ENCODE data around the gene OR7C1. TPM values are rescaled to one million over a fixed set of nuclear protein-coding genes. Genes with fewer than 3 reads are reported as not detected.
"Not testable (repeated sequence)": the region's sequence is repeated elsewhere in the genome, so short reads cannot be mapped to it uniquely, and the experiment has no call there.

The OR7C1 gene
- total RNA-seq, 2 donors from 2014 or later: not detected

GRCh38 chr19:14782626-14783409 is 52.2 kb downstream of the OR7C1 start:
- 73 to 77% methylated on average over 16 of the region's 16 CpGs for WGBS, 2 donors
- Histone ChIP-seq H3K4me1 (no peaks in the 10 kb centered on the region), H3K27ac (peak overlapping the region in 1 of 4 donors; percentile 12), H3K9me3 (no peaks in the 10 kb centered on the region), H3K4me3 (no peak overlapping the region), H3K27me3 (no peaks in the 10 kb centered on the region), H3K36me3 (replicated peaks in 1 of 2; ENCODE audit: insufficient read depth in 1 of 2, low read depth in 2 of 2) (no peaks in the 10 kb centered on the region)
- intact Hi-C loops (cut with DNase I): no loop called here
- TF ChIP-seq CTCF (IDR thresholded peaks at IDR 0.05) (no peak), POLR2A (IDR thresholded peaks at IDR 0.05) (no peak)
- DNase-seq (no peak), ATAC-seq (no peak)

GRCh38 chr19:14781713-14782536 is 53.1 kb downstream of the OR7C1 start:
- H3K27ac ChIP-seq; ATAC-seq; H3K36me3 ChIP-seq (replicated peaks in 1 of 2; ENCODE audit: insufficient read depth in 1 of 2, low read depth in 2 of 2); H3K4me3 ChIP-seq; H3K4me1 ChIP-seq; H3K27me3 ChIP-seq; DNase-seq; H3K9me3 ChIP-seq; intact Hi-C loops (cut with DNase I): not testable (repeated sequence)
- WGBS, 2 donors: 72 to 75% methylated on average over 17 of the region's 17 CpGs

GRCh38 chr19:14780622-14781225 is 54.3 kb downstream of the OR7C1 start:
- H3K27ac ChIP-seq; H3K4me3 ChIP-seq; DNase-seq; H3K36me3 ChIP-seq (replicated peaks in 1 of 2; ENCODE audit: insufficient read depth in 1 of 2, low read depth in 2 of 2); ATAC-seq; H3K4me1 ChIP-seq; H3K27me3 ChIP-seq; H3K9me3 ChIP-seq; intact Hi-C loops (cut with DNase I): not testable (repeated sequence)
- WGBS, 2 donors: 57 to 76% methylated on average over 12 to 13 of the region's 14 CpGs

DNA sequence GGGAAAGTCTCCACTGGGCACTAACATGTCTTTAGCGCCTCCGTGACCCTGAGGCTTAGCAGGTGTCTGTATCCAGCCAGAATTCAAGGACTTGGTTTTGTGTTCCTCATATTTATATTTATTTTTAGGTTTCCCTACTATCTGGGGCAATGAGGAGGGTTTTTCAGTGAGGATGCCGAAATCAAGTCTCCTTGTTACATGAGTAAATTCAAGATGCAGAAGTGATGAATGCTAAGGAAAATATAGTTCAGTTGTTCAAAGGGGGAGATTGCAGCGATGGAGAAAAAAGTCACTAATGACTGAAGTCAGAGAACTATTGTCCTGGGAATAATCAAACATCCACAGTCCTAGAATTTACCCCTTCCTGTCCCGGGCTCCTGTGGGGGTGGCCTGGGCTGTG is 55.8 kb downstream of the OR7C1 start:
- Histone ChIP-seq H3K27me3 (no peaks in the 10 kb centered on the region), H3K27ac (no peak overlapping the region), H3K4me3 (no peak overlapping the region), H3K9me3 (no peaks in the 10 kb centered on the region), H3K4me1 (no peaks in the 10 kb centered on the region), H3K36me3 (replicated peaks in 1 of 2; ENCODE audit: insufficient read depth in 1 of 2, low read depth in 2 of 2) (no peaks in the 10 kb centered on the region)
- ATAC-seq (no peak), DNase-seq (no peak)
- intact Hi-C loops (cut with DNase I): no loop called here
- TF ChIP-seq CTCF (IDR thresholded peaks at IDR 0.05): no peak
- TF ChIP-seq POLR2A (IDR thresholded peaks at IDR 0.05): no peak
- WGBS, 2 donors: 34 to 38% methylated on average over 5 of the region's 5 CpGs

- WGBS, 2 donors: 62 to 77% methylated on average over 12 of the region's 12 CpGs
- H3K9me3 ChIP-seq; H3K27ac ChIP-seq; DNase-seq; ATAC-seq; H3K27me3 ChIP-seq; H3K36me3 ChIP-seq (replicated peaks in 1 of 2; ENCODE audit: insufficient read depth in 1 of 2, low read depth in 2 of 2); H3K4me1 ChIP-seq; H3K4me3 ChIP-seq; intact Hi-C loops (cut with DNase I): not testable (repeated sequence)
Observed at GRCh38 chr19:14778110-14778845, 56.7 kb downstream of the OR7C1 start, which contains the start of gene ADGRE2. Gene ADGRE2 (minus strand): TSS chr19:14778560. CDS start chr19:14776756, 1,804 bp downstream.

DNA sequence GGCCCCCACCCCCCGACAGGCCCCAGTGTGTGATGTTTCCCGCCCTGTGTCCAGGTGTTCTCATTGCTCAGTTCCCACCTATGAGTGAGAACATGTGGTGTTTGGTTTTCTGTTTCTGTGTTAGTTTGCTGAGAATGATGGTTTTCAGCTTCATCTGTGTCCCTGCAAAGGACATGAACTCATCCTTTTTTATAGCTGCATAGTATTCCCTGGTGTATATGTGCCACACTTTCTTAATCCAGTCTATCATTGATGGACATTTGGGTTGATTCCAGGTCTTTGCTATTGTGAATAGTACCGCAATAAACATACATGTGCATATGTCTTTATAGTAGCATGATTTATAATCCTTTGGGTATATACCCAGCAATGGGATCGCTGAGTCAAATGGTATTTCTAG is 57.3 kb downstream of the OR7C1 start:
- 73 to 78% methylated on average over 4 of the region's 4 CpGs for WGBS, 2 donors
- H3K36me3 ChIP-seq (replicated peaks in 1 of 2; ENCODE audit: insufficient read depth in 1 of 2, low read depth in 2 of 2); H3K4me1 ChIP-seq; H3K27ac ChIP-seq; intact Hi-C loops (cut with DNase I); DNase-seq; H3K4me3 ChIP-seq; ATAC-seq; H3K9me3 ChIP-seq; H3K27me3 ChIP-seq: not testable (repeated sequence)
